GM21381 (cell line): ENCODE data around the gene SCAMP4.

Experiments
- ATAC-seq: cut with Tn5 transposase; IDR thresholded peaks from one replicate; pipeline ENCODE4 v1.9.1; 2021; ENCODE audit warnings: mild to moderate bottlenecking, moderate library complexity; ENCODE audit not compliant: unreplicated experiment

Gene SCAMP4

GRCh38 chr19:1955171-1956121 is 50.2 kb downstream of the SCAMP4 start:
- no peak for ATAC-seq

- ATAC-seq, result no peak
Measured at GRCh38 chr19:1956122-1956494, 50.9 kb downstream of the SCAMP4 start.

- ATAC-seq, result no peak
Measured at GRCh38 chr19:1956868-1957492, 51.8 kb downstream of the SCAMP4 start.

- ATAC-seq, result no peak
Measured at GRCh38 chr19:1957562-1958248, 52.5 kb downstream of the SCAMP4 start.

- ATAC-seq, result no peak
Measured at GRCh38 chr19:1959928-1960589, 54.9 kb downstream of the SCAMP4 start.

- no peak for ATAC-seq
Measured at GRCh38 chr19:1961000-1961883, 56.0 kb downstream of the SCAMP4 start.

GRCh38 chr19:1962674-1963073 is 57.5 kb downstream of the SCAMP4 start:
- no peak for ATAC-seq

GRCh38 chr19:1967087-1967608 is 61.9 kb downstream of the SCAMP4 start:
- no peak for ATAC-seq

GRCh38 chr19:1968279-1969175 is 63.3 kb downstream of the SCAMP4 start:
- no peak for ATAC-seq

- no peak for ATAC-seq
Measured at GRCh38 chr19:1969176-1970002, 64.2 kb downstream of the SCAMP4 start.

- no peak for ATAC-seq
Measured at GRCh38 chr19:1970003-1970805, 65.0 kb downstream of the SCAMP4 start.

- no peak for ATAC-seq
Measured at GRCh38 chr19:1970806-1971502, 65.8 kb downstream of the SCAMP4 start.

GRCh38 chr19:1974381-1975161 is 69.4 kb downstream of the SCAMP4 start:
- no peak for ATAC-seq

GRCh38 chr19:1975162-1975480 is 69.9 kb downstream of the SCAMP4 start:
- no peak for ATAC-seq
